ENCODE measurements around the gene NDUFS6. TPM values are rescaled to one million over a fixed set of nuclear protein-coding genes. Genes with fewer than 3 reads are reported as not detected.

The NDUFS6 gene
- total and polyA plus RNA-seq, 4 donors, result 18.0 to 67.9 (median 39.6) TPM

- H3K9me3 ChIP-seq (ENCODE audit: control insufficient read depth in 4 of 4, insufficient read depth in 3 of 4, low read length in 3 of 4), result peaks cover 0 to 3% (median 0%) of the 10 kb centered on the region in 4 donors
- peaks cover 0 to 7% (median 0%) of the 10 kb centered on the region in 5 donors for H3K4me1 ChIP-seq (ENCODE audit: control insufficient read depth in 5 of 5, insufficient read depth in 5 of 5, low read length in 5 of 5)
- H3K27me3 ChIP-seq (ENCODE audit: control insufficient read depth in 3 of 3, insufficient read depth in 3 of 3, low read length in 2 of 3), result peaks cover 12 to 95% (median 53%) of the 10 kb centered on the region in 3 donors
- H3K9ac ChIP-seq (ENCODE audit: insufficient read depth in 1 of 2, low read length in 2 of 2), result no peak overlapping the region
- H3K36me3 ChIP-seq (ENCODE audit: control insufficient read depth in 4 of 4, insufficient read depth in 4 of 4, low read length in 4 of 4), result no peaks in the 10 kb centered on the region
- ATAC-seq (ENCODE audit: insufficient read depth, low FRiP score), result no peak
- no peak for TF ChIP-seq CTCF (IDR thresholded peaks at IDR 0.05; ENCODE audit: control extremely low read depth, extremely low read depth)
- DNase-seq, result peak in 1 of 3 donors; percentile 12
- 3 to 4% methylated on average over 34 of the region's 34 CpGs for WGBS, 2 donors
- no peak overlapping the region for H3K4me3 ChIP-seq
- H3K27ac ChIP-seq (ENCODE audit: low read depth in 1 of 2, low read length in 1 of 2), result no peak overlapping the region
Measured at GRCh38 chr5:1851290-1851934, 50.2 kb downstream of the NDUFS6 start.

- no peak overlapping the region for H3K27ac ChIP-seq (ENCODE audit: low read depth in 1 of 2, low read length in 1 of 2)
- no peak for TF ChIP-seq CTCF (IDR thresholded peaks at IDR 0.05; ENCODE audit: control extremely low read depth, extremely low read depth)
- no peaks in the 10 kb centered on the region for H3K36me3 ChIP-seq (ENCODE audit: control insufficient read depth in 4 of 4, insufficient read depth in 4 of 4, low read length in 4 of 4)
- no peak overlapping the region for H3K9ac ChIP-seq (ENCODE audit: insufficient read depth in 1 of 2, low read length in 2 of 2)
- ATAC-seq (ENCODE audit: insufficient read depth, low FRiP score), result no peak
- peaks cover 0 to 3% (median 0%) of the 10 kb centered on the region in 4 donors for H3K9me3 ChIP-seq (ENCODE audit: control insufficient read depth in 4 of 4, insufficient read depth in 3 of 4, low read length in 3 of 4)
- no peak overlapping the region for H3K4me3 ChIP-seq
- H3K4me1 ChIP-seq (ENCODE audit: control insufficient read depth in 5 of 5, insufficient read depth in 5 of 5, low read length in 5 of 5), result peaks cover 0 to 7% (median 0%) of the 10 kb centered on the region in 5 donors
- DNase-seq, result no peak
- H3K27me3 ChIP-seq (ENCODE audit: control insufficient read depth in 3 of 3, insufficient read depth in 3 of 3, low read length in 2 of 3), result peaks cover 12 to 90% (median 49%) of the 10 kb centered on the region in 3 donors
- WGBS, 2 donors, result 58 to 59% methylated on average over 18 to 23 of the region's 23 CpGs
Measured at GRCh38 chr5:1852324-1852947, 51.2 kb downstream of the NDUFS6 start.

- no peak for DNase-seq
- WGBS, 2 donors, result 69 to 76% methylated on average over 8 of the region's 8 CpGs
- ATAC-seq (ENCODE audit: insufficient read depth, low FRiP score), result no peak
- Histone ChIP-seq H3K4me3 (no peak overlapping the region), H3K27ac (ENCODE audit: low read depth in 1 of 2, low read length in 1 of 2) (no peak overlapping the region), H3K27me3 (ENCODE audit: control insufficient read depth in 3 of 3, insufficient read depth in 3 of 3, low read length in 2 of 3) (peaks cover 8 to 80% (median 49%) of the 10 kb centered on the region in 3 donors), H3K9ac (ENCODE audit: insufficient read depth in 1 of 2, low read length in 2 of 2) (no peak overlapping the region), H3K9me3 (ENCODE audit: control insufficient read depth in 4 of 4, insufficient read depth in 3 of 4, low read length in 3 of 4) (peaks cover 0 to 3% (median 0%) of the 10 kb centered on the region in 4 donors), H3K36me3 (ENCODE audit: control insufficient read depth in 4 of 4, insufficient read depth in 4 of 4, low read length in 4 of 4) (no peaks in the 10 kb centered on the region), H3K4me1 (ENCODE audit: control insufficient read depth in 5 of 5, insufficient read depth in 5 of 5, low read length in 5 of 5) (peaks cover 0 to 7% (median 0%) of the 10 kb centered on the region in 5 donors)
- no peak for TF ChIP-seq CTCF (IDR thresholded peaks at IDR 0.05; ENCODE audit: control extremely low read depth, extremely low read depth)
Measured at GRCh38 chr5:1853531-1853930, 52.3 kb downstream of the NDUFS6 start.
